SK-N-MC (cell line): ENCODE data around the gene BIK.

ENCODE experiments used
- EZH2 ChIP-seq: fragments of 200-600 bp; sonication (generic); IDR thresholded peaks from one replicate; pipeline ENCODE4 v1.6.1; 2017; ENCODE audit warnings: antibody characterized with exemption
- FOXP2 ChIP-seq: optimal IDR thresholded peaks from 2 replicates; pipeline ENCODE3; 2011; ENCODE audit warnings: mild to moderate bottlenecking, moderate library complexity; ENCODE audit not compliant: insufficient read depth; ENCODE audit errors: extremely low read length, control extremely low read depth
- POLR2AphosphoS5 ChIP-seq: IDR thresholded peaks from 2 replicates; pipeline ENCODE4 v1.6.1; 2012; ENCODE audit warnings: mild to moderate bottlenecking, low read depth, low read length, borderline replicate concordance

DNA sequence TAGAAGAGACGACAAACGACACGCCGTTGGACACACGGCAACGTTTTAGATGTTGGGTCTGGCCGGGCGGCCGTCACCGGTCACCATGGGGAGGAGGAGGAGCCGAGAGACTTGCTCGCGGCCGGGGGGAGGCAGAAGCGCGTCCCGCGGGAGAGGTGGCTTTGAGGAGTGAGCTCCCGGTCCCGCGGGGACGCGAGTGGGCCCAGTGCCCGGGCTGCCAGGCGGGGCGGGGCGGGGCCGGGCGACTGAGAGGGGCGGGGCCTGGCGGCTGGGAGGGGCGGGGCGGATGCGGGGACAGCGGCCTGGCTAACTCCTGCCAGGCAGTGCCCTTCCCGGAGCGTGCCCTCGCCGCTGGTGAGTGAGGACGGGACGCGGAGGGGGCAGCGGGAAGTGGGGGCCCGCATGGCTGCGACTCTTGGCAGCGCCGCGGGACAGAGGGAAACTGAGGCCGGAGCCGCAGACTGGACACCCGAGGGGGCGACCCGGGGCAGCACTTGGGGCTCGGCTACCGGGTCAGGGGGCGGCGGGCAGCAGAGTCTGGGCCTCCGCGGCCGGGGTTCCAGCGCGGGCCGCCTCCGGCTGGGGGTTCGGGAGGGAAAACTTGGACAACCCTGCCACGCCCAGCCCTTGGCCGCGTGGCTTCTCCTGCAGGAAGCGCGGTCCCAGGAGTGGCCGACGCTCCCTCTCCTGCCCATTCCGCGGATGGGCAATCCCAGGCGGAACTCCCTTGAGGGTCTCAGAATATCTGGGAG is 40.9 kb downstream of the BIK start, which contains the start of gene TSPO:
- TF ChIP-seq EZH2 (no peak), POLR2AphosphoS5 (peak; percentile 56; the same call in 1 of the 2 replicates), FOXP2 (no peak)
